Liver (tissue), 3 donors: ENCODE data around the gene ELP4.

Experiments used
- ATF3 ChIP-seq: IDR thresholded peaks from 2 replicates; pipeline ENCODE4 v1.6.1; 2016; ENCODE audit warnings: antibody characterized with exemption
- CTCF ChIP-seq: fragments of 150-350 bp; IDR thresholded peaks from 2 replicates; pipeline ENCODE4 v1.5.1; 2017; ENCODE audit warnings: improper control_type of control experiment, low read depth, low read length; ENCODE audit not compliant: missing input control
- EGR1 ChIP-seq, 2 donors: IDR thresholded peaks; 2 replicates each; pipeline ENCODE4 v1.6.1; 2016 to 2018; ENCODE audit warnings: antibody characterized with exemption in 2 of 2, low read depth in 2 of 2
- FOXA2 ChIP-seq: IDR thresholded peaks from 2 replicates; pipeline ENCODE4 v1.6.1; 2016; ENCODE audit warnings: antibody characterized with exemption
- JUND ChIP-seq, 2 donors: IDR thresholded peaks; 2 replicates each; pipeline ENCODE4 v1.6.1; 2016; ENCODE audit warnings: antibody characterized with exemption in 2 of 2
- MAX ChIP-seq: IDR thresholded peaks from 2 replicates; pipeline ENCODE4 v1.6.1; 2016; ENCODE audit warnings: antibody characterized with exemption
- RAD21 ChIP-seq, 2 donors: IDR thresholded peaks; 2 replicates each; pipeline ENCODE4 v1.6.1; 2016; ENCODE audit warnings: antibody characterized with exemption in 2 of 2, mild to moderate bottlenecking in 2 of 2
- SP1 ChIP-seq: IDR thresholded peaks from 2 replicates; pipeline ENCODE4 v1.6.1; 2018; ENCODE audit warnings: antibody characterized with exemption, mild to moderate bottlenecking
- TAF1 ChIP-seq: conservative IDR thresholded peaks from 2 replicates; pipeline ENCODE4 v1.6.1; 2016; ENCODE audit warnings: antibody characterized with exemption, mild to moderate bottlenecking
- YY1 ChIP-seq: IDR thresholded peaks from 2 replicates; pipeline ENCODE4 v1.6.1; 2016; ENCODE audit warnings: antibody characterized with exemption, mild to moderate bottlenecking
- ZBTB33 ChIP-seq: IDR thresholded peaks from 2 replicates; pipeline ENCODE4 v1.6.1; 2016; ENCODE audit warnings: antibody characterized with exemption
- donor health status: healthy.
- donor health status: healthy.

DNA sequence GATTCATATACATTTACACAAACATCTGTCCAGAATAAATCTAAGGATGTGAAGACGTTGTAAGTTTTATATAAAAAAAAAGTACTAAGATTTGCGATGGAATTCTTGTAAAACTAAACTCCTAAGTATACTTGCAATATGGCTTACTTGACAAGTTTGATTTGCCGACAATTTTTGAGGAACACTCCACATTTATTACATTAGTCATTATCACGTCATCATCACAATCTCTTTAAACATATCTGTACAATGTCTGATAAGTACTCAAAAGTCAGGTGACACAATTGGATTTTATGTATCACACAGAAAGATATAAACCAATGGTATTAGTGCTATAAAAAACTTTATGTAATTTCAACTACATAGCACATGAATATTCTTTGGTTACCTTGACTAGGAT, 30.5 kb upstream of the ELP4 start:
- no peak for TF ChIP-seq CTCF
- no peak for TF ChIP-seq MAX
- no peak for TF ChIP-seq RAD21 (IDR thresholded peaks at IDR 0.05)
- no peak for TF ChIP-seq YY1
- TF ChIP-seq FOXA2, result no peak
- TF ChIP-seq ATF3, result no peak
- TF ChIP-seq EGR1 (IDR thresholded peaks at IDR 0.05; ENCODE audit: low read depth in 2 of 2), result no peak
- no peak for TF ChIP-seq ZBTB33
- no peak for TF ChIP-seq SP1
- TF ChIP-seq JUND (IDR thresholded peaks at IDR 0.05), result no peak
- TF ChIP-seq TAF1, result no peak
